B cell (primary cell): ENCODE measurements around the gene RPL27. TPM values are rescaled to one million over a fixed set of nuclear protein-coding genes. Genes with fewer than 3 reads are reported as not detected.

ENCODE experiments used
- ATAC-seq: fragments of 200-7000 bp; cut with Tn5 transposase; one replicate; pipeline ENCODE4 v1.10.0; 2021; ENCODE audit warnings: low read depth, mild to moderate bottlenecking, moderate number of reproducible peaks, moderate library complexity
- CTCF ChIA-PET: fragments of 350-600 bp; sonication (Branson Sonifier 250); formaldehyde crosslinking; loops from one replicate; lab custom pipeline; 2021; ENCODE audit warnings: antibody characterized with exemption, inconsistent platforms; lab: Charles Lee
- POLR2A ChIA-PET: fragments of 350-600 bp; sonication (Branson Sonifier 250); formaldehyde crosslinking; loops from one replicate; lab custom pipeline; 2021; ENCODE audit warnings: antibody characterized with exemption; lab: Charles Lee
- DNase-seq: peaks from one replicate; pipeline ENCODE4 v3.0.0; 2013
- H2AFZ ChIP-seq: 2 replicates; pipeline ENCODE4 v1.6.1; 2012; ENCODE audit warnings: mild to moderate bottlenecking, low read depth, low read length; ENCODE audit not compliant: insufficient read depth, poor library complexity, severe bottlenecking
- H3K27ac ChIP-seq, 2 donors: 1 replicate in 1 of 2; 2 replicates in 1 of 2; pipeline ENCODE4 v1.5.1; 2012 to 2013; ENCODE audit warnings: low read length in 2 of 2, mild to moderate bottlenecking in 2 of 2, moderate library complexity in 1 of 2
- H3K27me3 ChIP-seq, 4 experiments: fragments of 200-600 bp in 1 of 4; sonication (generic) in 1 of 4; replicated peaks in 1 of 4; 1 replicate in 2 of 4; 2 replicates in 2 of 4; pipeline versions ENCODE4 v1.6.1 to v1.7.0; 2013 to 2016; ENCODE audit warnings: low read length in 3 of 4, mild to moderate bottlenecking in 2 of 4, mixed read lengths in 1 of 4, moderate library complexity in 1 of 4; ENCODE audit not compliant: insufficient read depth in 4 of 4, control insufficient read depth in 3 of 4; ENCODE audit errors: control extremely low read depth in 1 of 4
- H3K36me3 ChIP-seq, 2 experiments: replicated peaks in 1 of 2; 1 replicate in 1 of 2; 2 replicates in 1 of 2; pipeline versions ENCODE4 v1.6.1 to v1.7.1; 2013; ENCODE audit warnings: low read length in 1 of 2; ENCODE audit not compliant: insufficient read depth in 2 of 2, control insufficient read depth in 1 of 2; ENCODE audit errors: control extremely low read depth in 1 of 2, extremely low read depth in 1 of 2
- H3K4me1 ChIP-seq, 2 donors: fragments of 200-600 bp in 1 of 2; sonication (generic) in 1 of 2; 1 replicate in 1 of 2; 2 replicates in 1 of 2; pipeline versions ENCODE4 v1.5.1 to v1.6.1; 2013 to 2017; ENCODE audit warnings: low read length in 2 of 2; ENCODE audit not compliant: control insufficient read depth in 2 of 2, insufficient read depth in 2 of 2
- H3K4me2 ChIP-seq: replicated peaks from 2 replicates; pipeline ENCODE3; 2012; ENCODE audit warnings: mild to moderate bottlenecking, low read depth, low read length; ENCODE audit not compliant: poor library complexity, severe bottlenecking
- H3K4me3 ChIP-seq, 5 experiments: fragments of 200-600 bp in 1 of 5; sonication (generic) in 1 of 5; 1 replicate in 3 of 5; 2 replicates in 2 of 5; pipeline versions ENCODE4 v1.5.1 to v1.7.0; 2011 to 2016; ENCODE audit warnings: low read length in 4 of 5, mild to moderate bottlenecking in 4 of 5, low read depth in 2 of 5, control low read depth in 1 of 5, moderate library complexity in 1 of 5; ENCODE audit not compliant: insufficient read depth in 1 of 5; ENCODE audit errors: control extremely low read depth in 1 of 5, extremely low read depth in 1 of 5
- H3K79me2 ChIP-seq: fragments of 200-600 bp; sonication (generic); one replicate; pipeline ENCODE4 v1.6.0; 2016; ENCODE audit warnings: low read length; ENCODE audit not compliant: control insufficient read depth, insufficient read depth
- H3K9ac ChIP-seq: fragments of 200-600 bp; sonication (generic); 2 replicates; pipeline ENCODE4 v1.6.1; 2017; ENCODE audit warnings: mild to moderate bottlenecking, low read length, moderate library complexity
- H3K9me3 ChIP-seq, 3 donors: one replicate each; pipeline versions ENCODE4 v1.6.1 to v1.7.1; 2013; ENCODE audit warnings: low read length in 2 of 3; ENCODE audit not compliant: control insufficient read depth in 2 of 3, insufficient read depth in 1 of 3; ENCODE audit errors: control extremely low read depth in 1 of 3
- H4K20me1 ChIP-seq: 2 replicates; pipeline ENCODE4 v1.6.0; 2012; ENCODE audit warnings: mild to moderate bottlenecking, low read length; ENCODE audit not compliant: insufficient read depth, control insufficient read depth, poor library complexity, severe bottlenecking
- H3K27ac Mint-ChIP-seq: one replicate; pipeline ENCODE4 v1.8.0; 2021; ENCODE audit warnings: mixed read lengths
- H3K27me3 Mint-ChIP-seq: one replicate; pipeline ENCODE4 v1.8.0; 2021; ENCODE audit warnings: mixed read lengths
- H3K4me1 Mint-ChIP-seq: one replicate; pipeline ENCODE4 v1.8.0; 2021; ENCODE audit warnings: mixed read lengths
- H3K4me3 Mint-ChIP-seq: one replicate; pipeline ENCODE4 v1.8.0; 2021; ENCODE audit warnings: mixed read lengths
- H3K9me3 Mint-ChIP-seq: one replicate; pipeline ENCODE4 v1.8.0; 2022; ENCODE audit warnings: mixed read lengths; ENCODE audit not compliant: insufficient read depth
- EZH2 ChIP-seq: IDR thresholded peaks from 2 replicates; pipeline ENCODE4 v1.6.1; 2012; ENCODE audit warnings: borderline replicate concordance, low read depth, mild to moderate bottlenecking, moderate library complexity, low read length; ENCODE audit not compliant: insufficient read depth, poor library complexity, severe bottlenecking
- WGBS: methylation state at CpG from one replicate; pipeline ENCODE4 v1.1.5; 2013; ENCODE audit warnings: missing lambda C conversion rate; ENCODE audit not compliant: insufficient coverage; 5-methylcytosine and 5-hydroxymethylcytosine counted together
- intact Hi-C: fragments of 100-400 bp; cut with micrococcal nuclease; formaldehyde crosslinking; loops from one replicate; pipeline ENCODE4 v1.10.0; 2022
- polyA plus RNA-seq: library from polyadenylated mRNA; depleted of rRNA; stranded (reverse); fragments of >200 nt; gene quantifications from 2 replicates; pipeline ENCODE4 v1.2.3, GENCODE V29; 2012
- total RNA-seq, 2 donors: library from RNA; stranded (reverse); fragments of 120-200 nt in 1 of 2; gene quantifications; 1 replicate in 1 of 2; 2 replicates in 1 of 2; pipeline versions ENCODE4 v1.2.3 to v1.2.4, GENCODE V29; 2013 to 2022
- TF ChIP-seq, protein P1 (sequence below): fragments of 200-600 bp; IDR thresholded peaks from one replicate; pipeline ENCODE4 v1.8.0; 2022; ENCODE audit warnings: antibody characterized with exemption, mild to moderate bottlenecking

RPL27 gene
- total and polyA plus RNA-seq, 2 donors (not counting 1 experiment from before 2014, with no cell fraction given): 1,087 to 3,493 TPM

DNA sequence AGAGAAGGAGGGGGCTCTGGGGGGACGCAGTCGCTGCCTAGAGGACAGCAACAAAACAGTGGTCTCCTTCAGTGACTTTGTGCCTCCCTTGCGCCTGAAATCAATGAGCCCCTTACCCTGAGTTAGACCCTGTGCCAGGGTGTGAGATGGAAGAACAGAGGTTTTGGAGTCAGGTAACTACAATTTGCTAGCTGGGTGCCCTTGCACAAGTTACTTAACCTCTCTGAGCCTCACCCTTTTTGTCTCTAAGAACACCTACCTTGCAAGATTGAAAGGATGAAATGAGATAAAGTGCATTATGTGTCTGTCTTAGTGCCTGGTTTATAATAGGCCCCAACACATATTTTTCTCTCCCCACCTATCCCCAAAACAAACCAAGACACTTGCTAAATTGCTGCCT, 36.7 kb downstream of the RPL27 start:
- H3K9me3 Mint-ChIP-seq: no peaks in the 10 kb centered on the region
- Histone ChIP-seq H3K4me3 (no peak overlapping the region), H3K36me3 (no peaks in the 10 kb centered on the region), H3K4me1 (no peaks in the 10 kb centered on the region), H3K9me3 (no peaks in the 10 kb centered on the region), H4K20me1 (no peaks in the 10 kb centered on the region), H3K27ac (no peak overlapping the region), H3K9ac (no peak overlapping the region), H3K27me3 (no peaks in the 10 kb centered on the region), H3K4me2 (no peak overlapping the region), H2AFZ (no peak overlapping the region), H3K79me2 (no peaks in the 10 kb centered on the region)
- DNase-seq (no peak), ATAC-seq (no peak)
- WGBS: no CpG with 5 or more reads among the region's 3 CpGs
- H3K27me3 Mint-ChIP-seq: no peaks in the 10 kb centered on the region
- no peak overlapping the region for H3K27ac Mint-ChIP-seq
- ChIA-PET POLR2A (no interaction called here), CTCF (no interaction called here)
- TF ChIP-seq EZH2: no peak
- TF ChIP-seq, protein P1, sequence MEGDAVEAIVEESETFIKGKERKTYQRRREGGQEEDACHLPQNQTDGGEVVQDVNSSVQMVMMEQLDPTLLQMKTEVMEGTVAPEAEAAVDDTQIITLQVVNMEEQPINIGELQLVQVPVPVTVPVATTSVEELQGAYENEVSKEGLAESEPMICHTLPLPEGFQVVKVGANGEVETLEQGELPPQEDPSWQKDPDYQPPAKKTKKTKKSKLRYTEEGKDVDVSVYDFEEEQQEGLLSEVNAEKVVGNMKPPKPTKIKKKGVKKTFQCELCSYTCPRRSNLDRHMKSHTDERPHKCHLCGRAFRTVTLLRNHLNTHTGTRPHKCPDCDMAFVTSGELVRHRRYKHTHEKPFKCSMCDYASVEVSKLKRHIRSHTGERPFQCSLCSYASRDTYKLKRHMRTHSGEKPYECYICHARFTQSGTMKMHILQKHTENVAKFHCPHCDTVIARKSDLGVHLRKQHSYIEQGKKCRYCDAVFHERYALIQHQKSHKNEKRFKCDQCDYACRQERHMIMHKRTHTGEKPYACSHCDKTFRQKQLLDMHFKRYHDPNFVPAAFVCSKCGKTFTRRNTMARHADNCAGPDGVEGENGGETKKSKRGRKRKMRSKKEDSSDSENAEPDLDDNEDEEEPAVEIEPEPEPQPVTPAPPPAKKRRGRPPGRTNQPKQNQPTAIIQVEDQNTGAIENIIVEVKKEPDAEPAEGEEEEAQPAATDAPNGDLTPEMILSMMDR: no peak
- no peak overlapping the region for H3K4me3 Mint-ChIP-seq
- intact Hi-C loops: no loop called here
- no peaks in the 10 kb centered on the region for H3K4me1 Mint-ChIP-seq

DNA sequence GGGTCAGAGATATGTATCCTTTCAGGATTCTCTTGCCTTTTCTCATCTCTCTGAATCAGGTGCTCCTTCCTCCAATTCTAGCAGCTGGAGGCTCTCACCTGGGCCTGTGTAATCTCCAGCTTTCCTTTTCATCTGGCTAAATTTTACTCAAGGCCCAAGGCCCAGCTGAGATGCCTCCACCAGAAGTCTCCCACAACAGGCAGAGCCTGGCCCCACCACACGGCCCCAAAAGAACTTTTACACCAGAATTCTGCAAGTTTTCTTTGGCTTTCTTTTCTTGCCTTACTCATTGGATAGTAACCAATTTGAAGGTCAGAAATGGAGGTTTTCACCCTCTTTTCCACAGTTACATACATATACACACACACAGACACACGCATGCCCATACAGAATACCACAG, 41.4 kb downstream of the RPL27 start:
- H3K27me3 ChIP-seq: no peaks in the 10 kb centered on the region
- H3K27ac ChIP-seq: no peak overlapping the region
- no peak overlapping the region for H2AFZ ChIP-seq
- no peak overlapping the region for H3K9ac ChIP-seq
- no peak overlapping the region for H3K4me3 Mint-ChIP-seq
- H3K9me3 ChIP-seq: no peaks in the 10 kb centered on the region
- WGBS: 100% methylated on average over 1 of the region's 2 CpGs
- no peak for TF ChIP-seq EZH2
- TF ChIP-seq, protein P1: no peak
- H4K20me1 ChIP-seq: no peaks in the 10 kb centered on the region
- ATAC-seq (no peak), DNase-seq (no peak)
- no peak overlapping the region for H3K4me2 ChIP-seq
- no peaks in the 10 kb centered on the region for H3K36me3 ChIP-seq
- no peak overlapping the region for H3K27ac Mint-ChIP-seq
- H3K79me2 ChIP-seq: no peaks in the 10 kb centered on the region
- no peaks in the 10 kb centered on the region for H3K9me3 Mint-ChIP-seq
- POLR2A ChIA-PET: no interaction called here
- no peaks in the 10 kb centered on the region for H3K4me1 ChIP-seq
- CTCF ChIA-PET: no interaction called here
- intact Hi-C loops: no loop called here
- no peaks in the 10 kb centered on the region for H3K27me3 Mint-ChIP-seq
- no peak overlapping the region for H3K4me3 ChIP-seq
- H3K4me1 Mint-ChIP-seq: no peaks in the 10 kb centered on the region
